HepG2 (cell line): ENCODE measurements around the gene SDK2. TPM values are rescaled to one million over a fixed set of nuclear protein-coding genes. Genes with fewer than 3 reads are reported as not detected.

ENCODE experiments used
- ATAC-seq: fragments of 200-7000 bp; cut with Tn5 transposase; 3 replicates; pipeline ENCODE4 v1.9.1; 2020; ENCODE audit warnings: mild to moderate bottlenecking, moderate library complexity
- BruUV-seq: library from RNA; stranded (reverse); fragments of 400-500 nt; replicated peaks from 2 replicates; lab custom pipeline; 2021; lab: Mats Ljungman, UMichigan
- CTCF ChIA-PET: fragments of 300-600 bp; formaldehyde crosslinking; extraction: SDS; loops from one replicate; lab custom pipeline; 2021; ENCODE audit warnings: low total read pairs, inconsistent platforms, low intra/inter-chr PET ratio; lab: Yijun Ruan, JAX
- POLR2A ChIA-PET: fragments of 350-600 bp; sonication (Branson Sonifier 250); formaldehyde crosslinking; loops from one replicate; lab custom pipeline; 2020; ENCODE audit warnings: antibody characterized with exemption, inconsistent platforms; lab: Yijun Ruan, JAX
- DNase-seq: peaks from one replicate; pipeline ENCODE4 v3.0.0-alpha.2; 2015; ENCODE audit warnings: low spot score
- FAIRE-seq: peaks from 3 replicates; lab custom pipeline; 2011; peaks lifted over from hg19 to GRCh38; lab: Jason Lieb, UNC
- H2AFZ ChIP-seq: one replicate; pipeline ENCODE4 v1.6.1; 2011; ENCODE audit warnings: low read length, inconsistent platforms
- H3K27ac ChIP-seq: fragments of 300-600 bp; 3 replicates; pipeline ENCODE4 v1.8.0; 2011; ENCODE audit warnings: mixed run types, mild to moderate bottlenecking, mixed read lengths, low read length, inconsistent platforms; ENCODE audit not compliant: insufficient read depth; ENCODE audit errors: extremely low read length
- H3K27me3 ChIP-seq, 2 experiments: fragments of 200-600 bp in 1 of 2; 2 replicates in 1 of 2; 3 replicates in 1 of 2; pipeline versions ENCODE4 v1.6.0 to v1.8.0; 2011; ENCODE audit warnings: low read length in 2 of 2, mild to moderate bottlenecking in 2 of 2, moderate library complexity in 2 of 2, inconsistent platforms in 1 of 2; ENCODE audit not compliant: insufficient read depth in 2 of 2, control insufficient read depth in 1 of 2
- H3K36me3 ChIP-seq, 2 experiments: fragments of 200-600 bp in 1 of 2; replicated peaks in 1 of 2; 2 replicates in 1 of 2; 3 replicates in 1 of 2; pipeline versions ENCODE4 v1.5.1 to v1.8.0; 2011; ENCODE audit warnings: low read length in 2 of 2, inconsistent platforms in 1 of 2; ENCODE audit not compliant: insufficient read depth in 2 of 2, control insufficient read depth in 1 of 2
- H3K4me1 ChIP-seq: 2 replicates; pipeline ENCODE4 v1.5.1; 2012; ENCODE audit warnings: low read length, inconsistent platforms; ENCODE audit not compliant: insufficient read depth
- H3K4me2 ChIP-seq: 2 replicates; pipeline ENCODE4 v1.6.0; 2011; ENCODE audit warnings: low read depth, low read length, inconsistent platforms
- H3K4me3 ChIP-seq, 3 experiments: fragments of 200-600 bp in 1 of 3; sonication (generic), shearing (Covaris generic) in 1 of 3; replicated peaks in 1 of 3; 2 replicates each; pipeline ENCODE4 v1.5.1; 2011 to 2016; ENCODE audit warnings: low read length in 3 of 3, inconsistent platforms in 2 of 3, low read depth in 2 of 3, mild to moderate bottlenecking in 2 of 3, control low read depth in 1 of 3, mixed read lengths in 1 of 3; ENCODE audit not compliant: insufficient read depth in 1 of 3
- H3K79me2 ChIP-seq: one replicate; pipeline ENCODE4 v1.6.1; 2011; ENCODE audit warnings: low read length, inconsistent platforms; ENCODE audit not compliant: insufficient read depth
- H3K9ac ChIP-seq: 2 replicates; pipeline ENCODE4 v1.6.0; 2011; ENCODE audit warnings: mild to moderate bottlenecking, low read depth, low read length, inconsistent platforms; ENCODE audit not compliant: insufficient read depth
- H3K9me3 ChIP-seq: 2 replicates; pipeline ENCODE4 v1.5.1; 2012; ENCODE audit warnings: mild to moderate bottlenecking, low read length
- H4K20me1 ChIP-seq: 2 replicates; pipeline ENCODE4 v1.6.0; 2011; ENCODE audit warnings: inconsistent platforms, mild to moderate bottlenecking, low read length, moderate library complexity; ENCODE audit not compliant: insufficient read depth
- ATF5 ChIP-seq: sonication (generic); formaldehyde crosslinking; IDR thresholded peaks from 2 replicates; pipeline ENCODE4 v1.4.0; 2020; ENCODE audit warnings: mild to moderate bottlenecking, low read depth, missing genetic modification reagents
- CERS6 ChIP-seq: sonication (generic); formaldehyde crosslinking; IDR thresholded peaks from 2 replicates; pipeline ENCODE4 v1.5.0; 2020; ENCODE audit warnings: missing genetic modification reagents
- EP300 ChIP-seq, 3 experiments: sonication (generic) in 1 of 3; formaldehyde crosslinking in 1 of 3; IDR thresholded peaks; 2 replicates each; pipeline versions ENCODE4 v1.5.1 to v1.6.1; 2011 to 2020; ENCODE audit warnings: low read depth in 2 of 3, low read length in 2 of 3, borderline replicate concordance in 1 of 3, improper control_type of control experiment in 1 of 3, mild to moderate bottlenecking in 1 of 3, missing genetic modification reagents in 1 of 3, moderate library complexity in 1 of 3
- HDAC2 ChIP-seq: sonication (generic); formaldehyde crosslinking; IDR thresholded peaks from 2 replicates; pipeline ENCODE4 v1.4.0; 2020; ENCODE audit warnings: missing genetic modification reagents
- KAT8 ChIP-seq: IDR thresholded peaks from 2 replicates; pipeline ENCODE4 v1.6.1; 2016; ENCODE audit warnings: missing genetic modification reagents, missing compliant biosample characterization
- MLX ChIP-seq: IDR thresholded peaks from 2 replicates; pipeline ENCODE4 v1.6.1; 2016
- PCBP2 ChIP-seq: fragments of 200-400 bp; formaldehyde crosslinking; optimal IDR thresholded peaks from 2 replicates; pipeline ENCODE3; 2018; ENCODE audit warnings: low read length, low read depth; ENCODE audit not compliant: poor library complexity, severe bottlenecking
- POLR2AphosphoS5 ChIP-seq: IDR thresholded peaks from 2 replicates; pipeline ENCODE4 v1.6.1; 2012; ENCODE audit warnings: low read depth, low read length
- RARG ChIP-seq: sonication (generic); formaldehyde crosslinking; IDR thresholded peaks from 2 replicates; pipeline ENCODE4 v1.4.0; 2020; ENCODE audit warnings: low read depth, mild to moderate bottlenecking, missing genetic modification reagents
- ZFP41 ChIP-seq: sonication (generic); formaldehyde crosslinking; IDR thresholded peaks from 2 replicates; pipeline ENCODE4 v1.4.0; 2020; ENCODE audit warnings: mild to moderate bottlenecking, missing genetic modification reagents, borderline replicate concordance
- ZNF263 ChIP-seq: sonication (generic); formaldehyde crosslinking; IDR thresholded peaks from 2 replicates; pipeline ENCODE4 v1.4.0; 2020; ENCODE audit warnings: missing genetic modification reagents
- ZNF572 ChIP-seq: sonication (generic); formaldehyde crosslinking; IDR thresholded peaks from 2 replicates; pipeline ENCODE4 v1.5.1; 2020; ENCODE audit warnings: mild to moderate bottlenecking, missing genetic modification reagents
- ZNF580 ChIP-seq: IDR thresholded peaks from 2 replicates; pipeline ENCODE4 v1.6.1; 2016; ENCODE audit warnings: low read depth, borderline replicate concordance
- ZNF589 ChIP-seq: sonication (generic); formaldehyde crosslinking; conservative IDR thresholded peaks from 2 replicates; pipeline ENCODE4 v1.8.0; 2022; ENCODE audit warnings: mild to moderate bottlenecking, moderate library complexity, missing genetic modification reagents
- ZNF780A ChIP-seq: sonication (generic); formaldehyde crosslinking; IDR thresholded peaks from 2 replicates; pipeline ENCODE4 v1.8.0; 2022; ENCODE audit warnings: mild to moderate bottlenecking, missing genetic modification reagents, moderate library complexity
- WGBS: methylation state at CpG from one replicate; pipeline ENCODE4 v1.1.6; 2017; ENCODE audit warnings: low lambda C conversion rate; 5-methylcytosine and 5-hydroxymethylcytosine counted together
- in situ Hi-C: cut with HindIII; loops from 2 replicates; pipeline ENCODE4 v1.10.0; 2017; ENCODE audit warnings: low pct_unique_long_range_greater_than_20kb; ENCODE audit not compliant: extremely low pct_ligation_motif_present
- intact Hi-C: fragments of 100-400 bp; cut with micrococcal nuclease; formaldehyde crosslinking; loops from one replicate; pipeline ENCODE4 v1.10.0; 2022; ENCODE audit not compliant: unreplicated experiment
- polyA plus RNA-seq, 8 experiments: library from polyadenylated mRNA; depleted of rRNA in 3 of 8; stranded (reverse) in 7 of 8; unstranded in 1 of 8; fragments of >200 nt; fragmentation: Illumina TruSeq in 4 of 8; extraction: Trizol in 4 of 8; gene quantifications; 2 replicates each; pipeline versions ENCODE4 v1.2.1 to v1.2.3, GENCODE V29; 2011 to 2016; ENCODE audit warnings: low read depth in 4 of 8, missing spikeins in 1 of 8, mixed read lengths in 1 of 8; ENCODE audit not compliant: insufficient read depth in 1 of 8
- total RNA-seq, 5 experiments: library from RNA; depleted of rRNA; stranded (reverse); fragments of >200 nt; fragmentation: Illumina TruSeq; extraction: Trizol; gene quantifications; 2 replicates each; pipeline ENCODE4 v1.2.3, GENCODE V29; 2016; ENCODE audit warnings: low read depth in 1 of 5

The SDK2 gene
- total and polyA plus RNA-seq, 2 of the 13 experiments (the other 11 are each of a cell fraction or from before 2014, with no cell fraction given), result not detected

- TF ChIP-seq KAT8 (CRISPR knock-in tag) (no peak), MLX (no peak), PCBP2 (no peak), EP300 (IDR thresholded peaks at IDR 0.05; ENCODE audit: low read depth in 2 of 2, low read length in 2 of 2) (no peak), EP300 (CRISPR knock-in tag; IDR thresholded peaks at IDR 0.05; ENCODE audit: borderline replicate concordance) (no peak), ATF5 (CRISPR knock-in tag) (0 out of 2 replicates have a peak, but pooled peaks have one; percentile 5), POLR2AphosphoS5 (no peak), CERS6 (CRISPR knock-in tag) (no peak)
These were observed 332.8 kb downstream of the SDK2 start (continued) for GRCh38 chr17:73311428-73311780.

- H3K27ac ChIP-seq, result peak overlapping the region; percentile 87
- intact Hi-C loops (loop anchor here (2.0 to 5.0 kb wide), 3 partner anchors 13 to 108 kb away; no protein-coding TSS in a partner anchor), in situ Hi-C loops (loop anchor here (5.0 kb wide), 2 partner anchors 48 to 52 kb away; partner anchors contain the start of gene CPSF4L)
- peaks cover 72% of the 10 kb centered on the region for H3K4me1 ChIP-seq
- H3K36me3 ChIP-seq, result peaks cover 5 to 10% of the 10 kb centered on the region in 2 experiments; a peak in 3 of 5 replicates
- H3K4me3 ChIP-seq, result peak overlapping the region; percentile 80 to 99 (median 99)
- ATAC-seq (no peak; the same call in 2 of the 3 replicates), DNase-seq (no peak), FAIRE-seq (no peak)
- CTCF ChIA-PET, result interaction anchor here (1.1 to 2.3 kb wide), 3 partner anchors 48 to 60 kb away, joined by 3 to 7 read pairs (median 4); partner anchors contain the start of gene CPSF4L
- H3K9me3 ChIP-seq, result no peaks in the 10 kb centered on the region
- H3K27me3 ChIP-seq, result peaks cover 0 to 9% of the 10 kb centered on the region in 2 experiments; a peak in 2 of 5 replicates
- H2AFZ ChIP-seq, result no peak overlapping the region
- 7% methylated on average over 21 of the region's 21 CpGs for WGBS
- H3K79me2 ChIP-seq, result peaks cover 54% of the 10 kb centered on the region
- peaks cover 33% of the 10 kb centered on the region; the same call in 1 of the 2 replicates for H4K20me1 ChIP-seq
- BruUV-seq, result TSS peak; percentile 69
- H3K4me2 ChIP-seq, result peak overlapping the region; percentile 97
- POLR2A ChIA-PET, result interaction anchor here (0.9 to 8.2 kb wide), 18 partner anchors 8 to 109 kb away, joined by 3 to 204 read pairs (median 8); partner anchors contain the start of gene CPSF4L
- peak overlapping the region; percentile 86 for H3K9ac ChIP-seq
- TF ChIP-seq ZNF580, result no peak; the same call in 1 of the 2 replicates
- TF ChIP-seq ZFP41 (CRISPR knock-in tag), result no peak
- TF ChIP-seq RARG, result peak; percentile 73; the same call in 1 of the 2 replicates
- TF ChIP-seq ZNF589 (CRISPR knock-in tag), result 0 out of 2 replicates have a peak, but pooled peaks have one; percentile 6
- TF ChIP-seq HDAC2 (CRISPR knock-in tag), result no peak
- 0 out of 2 replicates have a peak, but pooled peaks have one; percentile 34 for TF ChIP-seq ZNF572 (CRISPR knock-in tag)
- TF ChIP-seq ZNF263 (CRISPR knock-in tag), result peak; percentile 8; the same call in 1 of the 2 replicates
- TF ChIP-seq ZNF780A, result 0 out of 2 replicates have a peak, but pooled peaks have one; percentile 18
These were observed 334.3 kb downstream of the SDK2 start for GRCh38 chr17:73309727-73310596.
